EH (cell line): Measurements from ENCODE around the gene DCUN1D5.
A peak's percentile ranks its signal among the peaks of the same experiment; 100 is the strongest.

ENCODE experiments used
- DNase-seq: peaks from one replicate; pipeline ENCODE4 v3.0.0-alpha.2; 2015; ENCODE audit warnings: low read depth

The DCUN1D5 gene

DNA sequence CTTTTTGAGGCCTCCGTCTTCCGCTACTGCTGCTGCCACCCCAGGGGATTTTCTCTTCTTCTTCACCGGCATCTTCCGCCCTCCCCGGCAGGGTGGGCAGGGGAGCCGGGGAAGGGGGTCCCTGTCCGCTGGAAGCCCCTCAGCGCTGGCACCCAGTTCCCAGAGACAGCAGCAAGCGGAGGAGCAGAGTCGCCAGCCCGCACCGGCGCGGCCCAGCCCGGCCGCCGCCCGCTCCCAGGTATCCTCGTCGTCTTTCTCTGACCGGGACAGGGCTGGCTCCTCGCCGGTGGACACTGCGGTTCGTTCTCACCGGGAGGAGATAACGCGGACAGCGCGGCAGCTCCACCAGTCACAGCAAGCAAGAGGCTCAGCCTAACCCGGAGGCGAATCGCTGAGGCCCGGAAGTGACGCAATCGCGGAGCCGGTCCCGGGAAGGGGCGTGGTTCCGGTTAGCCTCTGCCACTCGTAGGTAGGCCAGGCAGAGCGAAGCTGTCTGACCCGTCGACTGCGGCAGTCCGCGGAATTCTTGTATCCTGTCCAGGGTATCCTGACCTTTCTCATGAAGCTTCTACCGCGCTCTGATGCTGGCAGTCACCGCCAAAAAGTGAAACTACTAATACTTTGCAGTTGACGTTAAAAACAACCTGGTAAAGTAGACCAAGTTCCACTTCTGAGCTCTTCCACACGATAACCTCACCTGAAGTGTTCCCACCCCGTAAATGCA, at the start of gene DCUN1D5:
DCUN1D5 (minus strand) TSS at position 360 of the 724 bp plus-strand sequence; CDS start at position 72, 288 bp downstream.
- peak; percentile 95 for DNase-seq

DNA sequence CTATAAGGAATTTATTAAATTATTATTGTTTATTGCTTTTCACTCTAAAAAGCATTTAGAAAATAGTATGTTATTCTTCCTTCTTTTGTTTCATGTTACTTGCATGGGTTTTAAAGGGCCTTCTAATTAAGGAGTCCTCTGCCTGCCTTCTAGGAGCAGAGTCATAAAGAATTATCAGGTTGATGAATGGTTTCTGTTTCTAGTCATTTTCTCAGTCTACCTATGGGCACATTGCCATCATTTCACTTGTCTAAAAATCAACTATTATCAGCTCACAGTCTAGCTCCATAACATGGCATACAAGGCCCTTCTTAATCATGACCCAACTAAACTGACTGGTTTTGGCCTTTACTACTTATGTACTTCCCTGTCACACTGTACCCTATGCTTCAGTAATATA, 33.5 kb upstream of the DCUN1D5 start:
- no peak for DNase-seq

DNA sequence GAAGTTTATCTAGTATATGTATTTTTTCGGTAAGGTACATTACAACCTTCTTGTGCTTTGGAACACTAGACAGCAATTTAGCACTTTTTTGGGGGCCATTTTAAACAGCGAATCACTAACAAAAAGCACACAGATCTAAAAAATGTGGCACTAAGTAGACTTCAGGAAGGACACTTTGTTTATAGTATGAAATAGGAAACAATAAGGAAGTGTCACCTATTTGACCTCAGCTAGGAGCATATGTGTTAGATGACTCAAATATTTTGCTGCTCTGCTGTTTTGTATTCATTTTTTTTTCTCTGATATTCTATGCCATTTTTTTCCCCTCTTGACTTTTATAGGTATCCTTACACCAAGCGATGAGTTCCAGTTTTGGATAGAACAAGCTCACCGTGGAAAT, 22.9 kb upstream of the DCUN1D5 start:
- DNase-seq: no peak

DNA sequence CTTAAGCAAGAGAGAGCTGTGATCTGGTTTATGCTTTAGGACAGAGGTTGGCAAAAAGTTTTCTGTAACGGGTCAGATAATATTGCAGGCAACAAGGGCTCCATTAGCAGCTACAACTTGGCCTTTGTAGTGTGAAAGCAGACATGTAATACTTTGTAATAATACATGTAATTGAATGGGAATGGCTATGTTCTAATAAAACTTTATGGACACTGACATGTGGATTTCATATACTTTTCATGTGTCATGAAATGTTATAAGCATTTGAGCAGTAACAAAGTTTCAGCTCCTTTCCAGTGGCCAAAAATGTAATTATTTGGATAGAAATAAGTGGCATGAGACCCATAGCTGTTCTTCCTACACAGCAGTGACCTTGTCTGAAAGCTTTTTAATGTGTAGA, 20.4 kb upstream of the DCUN1D5 start:
- DNase-seq: no peak

DNA sequence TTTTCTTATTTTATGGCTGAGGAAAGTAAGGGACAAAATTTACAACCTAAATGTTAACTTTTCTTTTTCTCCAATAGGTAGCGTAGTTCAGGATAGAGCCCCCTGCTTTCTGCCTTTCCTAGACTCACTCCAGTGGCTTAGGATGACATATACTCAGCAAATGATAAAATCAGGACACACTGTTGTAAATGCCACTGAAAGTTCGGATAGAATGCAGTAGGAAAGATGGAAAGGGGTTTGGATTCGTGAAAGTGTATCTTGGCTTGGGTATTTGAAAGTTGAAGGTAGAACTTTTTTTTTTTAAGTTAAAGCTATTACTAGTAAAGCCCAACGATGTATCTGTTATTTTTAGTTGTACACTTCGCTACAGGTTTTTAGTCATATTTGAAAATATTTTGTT, 19.4 kb upstream of the DCUN1D5 start:
- no peak for DNase-seq

DNA sequence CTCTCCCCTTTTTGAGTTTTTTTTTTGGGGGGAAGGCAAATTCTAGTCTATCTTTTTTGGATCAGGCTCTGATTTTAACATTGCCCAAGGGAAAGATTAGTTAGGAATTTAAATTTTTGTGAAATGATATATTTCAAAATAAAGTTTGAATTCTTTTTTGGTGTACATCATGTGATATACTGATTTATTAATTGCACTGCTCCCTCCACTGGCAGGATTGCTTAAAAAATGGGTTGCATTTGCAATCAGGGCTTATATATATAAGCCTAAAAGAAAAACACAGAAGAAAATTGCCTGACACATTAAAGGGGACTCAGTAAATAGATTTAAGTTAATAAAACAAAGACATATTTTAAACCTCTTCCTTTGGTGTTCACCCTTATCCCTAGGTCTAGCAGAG, 18.4 kb upstream of the DCUN1D5 start:
- DNase-seq: peak; percentile 54

DNA sequence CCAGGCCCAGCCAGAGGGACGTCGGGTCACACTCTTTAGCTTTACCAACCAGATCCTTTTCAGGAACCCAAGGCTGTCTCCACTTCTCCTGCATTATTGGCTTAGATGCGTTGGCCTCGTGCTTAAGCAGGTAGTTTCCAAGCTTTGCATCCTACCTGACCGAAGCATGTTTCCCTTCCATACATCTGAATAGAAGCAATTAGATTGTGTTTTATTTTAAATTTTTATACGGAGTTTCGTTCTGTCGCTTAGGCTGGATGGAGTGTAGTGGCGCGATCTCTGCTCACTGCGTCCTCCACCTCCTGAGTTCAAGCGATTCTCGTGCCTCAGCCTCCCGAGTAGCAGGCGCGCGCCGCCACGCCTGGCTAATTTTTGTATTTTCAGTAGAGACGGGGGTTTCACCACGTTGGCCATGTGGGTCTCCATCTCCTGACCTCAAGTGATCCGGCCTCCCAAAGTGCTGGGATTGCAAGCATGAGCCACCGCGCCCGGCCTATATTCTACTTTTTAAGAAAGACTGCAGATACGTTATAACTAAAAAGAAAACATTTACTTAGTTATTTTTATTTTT, 17.9 kb upstream of the DCUN1D5 start:
- peak; percentile 13 for DNase-seq

DNA sequence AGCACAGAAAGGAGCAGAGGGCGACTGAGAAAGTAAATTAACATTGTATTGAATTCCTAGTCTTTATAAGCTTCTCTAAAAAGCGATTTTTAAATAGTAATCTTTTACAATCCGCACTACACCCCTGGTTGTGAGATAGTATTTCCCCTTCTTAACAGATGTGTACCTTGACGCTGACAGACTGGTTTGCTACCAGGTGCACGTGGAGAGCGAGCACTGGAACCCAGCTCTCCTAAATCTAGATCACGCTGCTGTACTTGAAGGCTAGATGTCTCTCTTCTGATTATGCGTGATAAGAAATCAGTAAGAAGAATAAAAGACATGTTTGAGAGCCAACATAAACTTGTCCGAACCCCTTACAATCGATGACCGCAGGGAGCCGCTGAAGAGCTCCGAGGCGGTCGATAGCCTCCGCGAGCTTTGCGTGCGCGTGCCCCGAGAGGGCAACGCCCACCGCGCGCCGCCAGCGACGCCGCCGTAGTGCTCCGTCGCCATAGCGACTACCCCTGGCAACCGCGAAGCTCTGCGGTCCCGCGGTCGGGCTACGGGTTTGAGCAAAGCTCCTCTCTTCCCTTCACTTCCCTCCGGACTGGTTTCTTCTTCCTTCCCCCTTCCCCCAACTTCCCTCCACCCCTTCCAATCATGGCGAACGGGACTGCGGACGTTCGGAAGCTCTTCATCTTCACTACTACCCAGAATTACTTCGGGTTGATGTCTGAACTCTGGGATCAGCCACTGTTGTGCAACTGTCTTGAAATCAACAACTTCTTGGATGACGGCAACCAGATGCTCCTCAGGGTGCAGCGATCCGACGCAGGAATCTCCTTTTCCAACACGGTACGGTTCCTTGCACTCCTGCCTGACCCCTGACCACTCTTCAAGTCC, 17.2 kb upstream of the DCUN1D5 start, which contains the start of gene DYNC2H1:
DYNC2H1 (plus strand) TSS at position 494 of the 885 bp plus-strand sequence; CDS start at position 643, 149 bp downstream.
- peak; percentile 92 for DNase-seq

DNA sequence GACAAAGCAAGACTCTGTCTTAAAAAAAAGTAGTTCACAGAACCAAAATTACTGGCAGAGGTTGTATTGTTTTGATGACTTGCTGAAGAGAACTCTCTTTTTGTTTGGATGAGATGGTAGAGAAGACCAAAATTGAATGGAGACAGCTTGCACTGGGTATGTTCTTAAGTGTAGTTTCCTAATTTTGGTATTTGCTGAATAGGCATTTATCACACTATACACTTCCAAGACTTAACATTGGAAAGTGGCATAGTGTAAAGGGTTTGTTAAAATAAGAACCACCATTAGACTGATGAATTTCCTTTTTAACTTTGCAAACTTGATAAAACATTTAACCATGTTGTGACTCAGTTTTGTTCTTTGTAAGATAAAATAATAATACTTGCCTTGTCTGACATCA, 5.3 kb upstream of the DCUN1D5 start:
- DNase-seq: no peak

DNA sequence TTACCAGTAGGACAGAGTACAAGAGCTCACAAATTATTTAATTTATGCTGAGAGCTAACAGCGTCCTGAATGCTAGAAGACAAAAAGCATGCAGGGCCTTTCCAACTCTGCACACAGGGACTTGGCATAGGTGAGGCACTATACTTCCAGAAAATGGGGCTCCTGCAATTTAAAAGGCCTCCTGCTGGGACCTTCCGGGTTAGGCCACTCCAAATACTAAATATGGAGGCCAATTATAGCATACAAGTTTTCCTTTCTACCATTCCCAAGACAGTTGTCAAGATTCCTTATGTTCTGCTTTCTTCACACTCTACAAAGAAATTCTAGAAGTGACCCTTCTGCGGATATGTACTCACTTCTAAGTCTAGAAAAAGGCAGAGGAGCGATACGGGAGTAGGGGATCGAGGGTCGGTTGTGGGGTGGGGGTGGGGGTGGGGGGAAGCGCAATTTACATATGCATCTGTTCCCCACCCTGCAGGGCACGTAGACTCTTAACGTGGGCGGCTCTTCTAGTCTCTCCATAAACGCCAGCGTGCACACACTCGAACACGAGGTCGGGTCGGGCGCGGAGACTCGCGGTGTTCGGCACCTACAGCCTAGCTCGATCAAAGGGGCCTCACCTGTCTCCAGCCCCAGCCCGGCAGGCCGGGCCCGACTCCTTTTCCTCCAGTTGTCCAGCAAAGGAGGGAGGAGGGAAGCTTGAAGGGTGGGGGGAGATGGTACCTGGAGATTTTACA, 728 bp downstream of the DCUN1D5 start:
- peak; percentile 51 for DNase-seq

DNA sequence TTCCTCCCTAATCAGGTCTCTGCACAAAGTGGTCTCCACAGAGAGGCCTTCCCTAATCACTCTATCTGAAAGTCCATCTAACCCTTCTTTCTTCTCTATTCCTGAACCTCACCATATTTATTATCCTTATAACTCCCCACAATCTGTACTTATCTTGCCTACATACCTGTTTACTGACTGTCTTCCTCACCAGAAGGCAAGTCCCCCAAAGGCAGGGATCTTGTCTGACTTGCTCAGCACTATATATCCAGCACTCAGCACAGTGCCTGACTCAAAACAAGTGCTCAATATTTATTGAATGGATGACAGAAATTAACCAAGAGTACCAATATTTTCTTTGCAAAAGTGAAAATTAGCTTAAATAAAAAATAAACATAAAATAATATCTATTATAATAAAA, 5.5 kb downstream of the DCUN1D5 start:
- peak; percentile 7 for DNase-seq

DNA sequence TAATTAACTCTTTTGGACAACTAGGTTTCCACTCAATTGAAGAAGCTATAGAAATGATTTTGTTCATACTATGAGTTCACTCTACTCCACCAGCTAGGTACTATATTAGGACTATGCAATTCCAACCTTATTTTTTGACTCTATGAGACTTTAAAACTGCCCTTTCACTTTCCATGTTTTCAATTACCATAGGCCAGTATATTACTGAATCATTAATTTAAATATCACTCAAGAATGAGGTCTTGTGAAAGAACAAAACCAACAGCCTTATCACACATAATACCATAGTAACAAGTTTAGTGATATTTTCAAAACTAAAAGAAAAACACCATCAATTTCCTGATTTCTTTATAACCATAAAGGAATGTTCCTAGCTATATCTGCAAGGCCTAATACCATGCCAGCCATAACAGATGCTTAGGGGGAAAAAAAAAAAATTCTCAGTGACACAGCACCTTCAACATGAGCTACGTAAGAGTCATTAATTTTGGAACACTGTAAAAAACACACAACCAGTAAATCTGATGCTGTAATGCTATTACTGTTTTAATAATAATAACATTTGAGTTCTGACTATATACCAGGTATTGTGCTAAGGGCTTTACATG, 6.1 kb downstream of the DCUN1D5 start:
- DNase-seq: peak; percentile 15

DNA sequence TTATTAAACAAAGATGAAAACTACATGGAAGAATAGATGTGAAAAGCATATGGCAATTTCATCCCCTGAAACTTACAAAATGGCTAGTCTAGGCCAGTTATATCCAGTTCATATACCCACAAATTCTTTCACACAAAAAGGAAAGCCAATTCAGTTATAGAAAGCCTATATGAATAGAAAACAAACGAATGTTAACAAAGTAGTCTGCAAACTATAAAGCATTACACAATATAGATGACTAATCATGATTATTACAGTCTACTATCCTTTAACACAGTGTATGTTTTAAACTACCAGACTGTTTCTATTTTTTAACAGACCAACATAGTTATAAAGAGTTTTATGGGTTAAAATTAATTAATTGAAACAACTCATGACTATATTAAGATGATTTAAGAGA, 12.1 kb downstream of the DCUN1D5 start:
- DNase-seq: peak; percentile 11

DNA sequence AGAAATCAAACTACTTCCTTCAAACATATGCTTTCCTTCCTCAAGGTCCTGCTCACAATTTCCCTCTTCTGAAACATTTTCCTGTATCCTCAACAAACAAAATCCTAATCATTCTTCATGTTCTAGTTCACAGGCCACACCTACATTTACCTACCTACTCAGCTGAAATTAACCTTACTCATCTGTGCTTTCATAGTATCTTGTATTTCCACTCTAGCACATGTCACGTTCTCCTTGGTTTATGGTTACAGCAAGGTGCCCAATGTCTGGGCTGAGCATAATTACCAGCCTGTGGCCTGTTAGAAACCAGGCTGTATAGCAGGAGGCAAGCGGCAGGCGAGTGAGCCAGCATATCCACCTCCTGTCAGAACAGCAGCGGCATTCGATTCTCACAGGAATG, 13.2 kb downstream of the DCUN1D5 start:
- no peak for DNase-seq

DNA sequence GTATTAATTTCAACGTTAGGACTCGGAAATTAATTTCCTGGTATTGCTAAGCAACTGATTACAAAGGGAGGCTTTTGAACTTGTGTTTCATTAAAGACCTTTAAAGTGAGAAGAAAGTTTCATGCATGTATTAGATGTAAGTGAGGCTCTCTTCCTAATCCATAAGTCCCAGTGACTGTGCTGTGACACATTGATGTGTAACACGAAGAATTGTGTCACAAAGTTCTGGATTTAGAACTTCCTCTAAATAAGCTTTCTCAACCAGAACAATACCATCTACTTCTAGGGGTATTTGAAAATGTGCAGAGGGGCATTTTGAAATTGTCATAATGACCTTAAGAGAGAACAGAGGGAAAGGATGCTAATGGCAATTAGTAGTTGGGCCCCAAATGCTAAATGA, 14.4 kb downstream of the DCUN1D5 start:
- DNase-seq: no peak

DNA sequence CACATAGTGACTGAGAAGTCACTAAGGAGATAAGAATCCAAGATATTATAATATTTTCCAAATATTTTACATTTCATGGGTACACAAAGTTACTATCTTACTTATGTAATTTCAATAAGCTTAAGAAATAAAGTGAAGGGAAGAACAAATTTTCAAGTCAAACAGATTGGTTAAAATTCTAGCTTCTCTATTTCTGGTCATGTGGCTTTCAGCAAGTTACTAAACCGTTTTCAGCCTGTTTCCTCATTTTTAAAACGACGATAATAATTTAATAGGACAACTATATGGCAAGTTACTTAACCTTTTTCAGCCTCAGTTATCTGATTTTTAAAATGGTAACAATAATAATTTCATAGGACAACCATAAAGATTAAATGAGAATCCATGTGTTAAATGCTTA, 15.6 kb downstream of the DCUN1D5 start:
- no peak for DNase-seq

DNA sequence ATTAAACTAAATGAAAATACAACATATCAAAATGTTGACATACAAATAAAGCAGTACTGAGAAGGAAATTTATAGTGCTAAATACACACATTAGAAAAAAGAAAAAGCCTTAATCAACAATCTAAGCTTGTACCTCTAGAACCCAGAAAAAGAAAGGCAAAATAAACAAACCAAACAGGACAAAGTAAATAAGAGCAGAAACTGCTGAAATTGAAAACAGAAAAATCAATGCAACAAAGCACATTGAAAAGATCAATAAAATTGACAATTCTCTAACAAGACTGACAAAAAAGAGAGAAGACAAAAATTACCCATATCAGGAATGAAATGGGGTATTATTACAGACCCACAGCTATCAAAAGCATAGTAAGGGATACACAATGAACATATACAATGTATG, 21.0 kb downstream of the DCUN1D5 start:
- DNase-seq: no peak

DNA sequence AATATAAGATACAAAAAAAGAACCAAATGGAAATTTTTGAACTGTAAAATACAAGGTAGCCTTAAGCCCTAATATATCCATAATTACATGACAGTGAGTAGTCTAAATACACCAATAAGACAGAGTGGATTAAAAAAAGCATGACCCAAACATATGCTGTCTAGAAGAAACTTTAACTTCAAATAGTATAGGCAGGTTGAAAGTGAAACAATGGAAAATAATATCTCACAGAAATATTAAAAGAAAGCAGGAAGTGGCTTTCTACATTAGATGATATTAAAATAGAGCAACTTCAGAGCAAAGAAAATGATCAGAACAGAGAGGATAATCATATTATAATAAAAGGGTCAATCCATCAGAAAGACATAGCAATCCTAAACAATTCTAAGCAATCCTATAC, 21.8 kb downstream of the DCUN1D5 start:
- no peak for DNase-seq

DNA sequence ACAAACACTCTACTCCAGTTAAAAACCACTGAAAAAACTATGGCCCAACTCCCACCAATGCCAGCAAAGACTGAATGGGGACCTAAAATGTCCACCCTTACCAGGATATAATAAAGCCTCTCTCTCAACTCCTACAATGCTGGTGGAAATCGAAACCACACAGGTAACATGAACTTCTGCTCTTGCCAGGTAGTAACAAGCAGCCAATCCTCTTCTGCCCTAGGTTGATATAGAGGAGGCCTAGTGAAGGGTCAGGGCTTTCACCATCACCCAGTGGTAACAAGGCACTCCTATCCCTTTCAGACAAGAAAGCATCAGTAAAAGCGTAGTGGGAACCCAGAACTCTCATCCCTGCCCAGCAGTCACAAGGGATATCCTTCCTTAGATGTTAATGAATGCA, 22.6 kb downstream of the DCUN1D5 start:
- no peak for DNase-seq

DNA sequence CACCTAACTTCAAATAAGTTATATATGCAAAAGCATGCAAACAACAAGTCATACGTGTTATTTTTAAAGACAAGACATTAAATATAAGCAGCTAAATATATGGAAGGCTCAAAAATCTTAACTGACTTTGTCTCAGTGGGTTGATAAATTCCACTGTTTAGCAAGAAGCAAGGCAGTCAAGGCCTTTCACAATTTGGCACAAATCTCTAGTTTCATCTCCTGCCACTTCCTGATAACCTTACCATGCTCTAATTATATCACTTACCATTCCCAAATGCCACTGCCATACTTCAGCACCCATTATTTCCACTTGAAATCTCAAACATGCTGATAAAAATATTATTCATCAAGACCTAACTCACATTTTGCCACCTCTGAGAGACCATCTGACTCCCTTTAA, 24.8 kb downstream of the DCUN1D5 start:
- no peak for DNase-seq

DNA sequence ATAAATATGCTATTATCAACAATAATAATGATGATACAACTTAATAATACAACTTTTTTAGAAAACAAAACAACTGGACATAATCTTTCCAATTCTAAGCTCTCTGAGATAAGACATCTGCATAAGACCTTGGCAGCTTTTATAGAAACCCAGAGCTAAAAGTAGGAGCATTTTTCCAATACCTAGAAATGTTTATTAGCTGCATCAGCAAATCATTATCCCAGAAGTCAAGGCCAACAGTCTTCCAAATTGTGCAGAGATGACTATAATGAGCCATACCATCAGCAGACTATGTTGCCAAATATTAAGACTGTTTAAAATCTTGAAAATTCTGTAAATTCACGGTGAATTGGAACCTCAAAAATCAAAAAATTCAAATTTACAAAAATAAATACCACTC, 30.3 kb downstream of the DCUN1D5 start:
- no peak for DNase-seq
